ENCODE measurements around the gene CDK19. TPM values are rescaled to one million over a fixed set of nuclear protein-coding genes. Genes with fewer than 3 reads are reported as not detected.

Gene CDK19
- total and polyA plus RNA-seq, 2 experiments from 2014 or later: 7.7 to 10.1 TPM

DNA sequence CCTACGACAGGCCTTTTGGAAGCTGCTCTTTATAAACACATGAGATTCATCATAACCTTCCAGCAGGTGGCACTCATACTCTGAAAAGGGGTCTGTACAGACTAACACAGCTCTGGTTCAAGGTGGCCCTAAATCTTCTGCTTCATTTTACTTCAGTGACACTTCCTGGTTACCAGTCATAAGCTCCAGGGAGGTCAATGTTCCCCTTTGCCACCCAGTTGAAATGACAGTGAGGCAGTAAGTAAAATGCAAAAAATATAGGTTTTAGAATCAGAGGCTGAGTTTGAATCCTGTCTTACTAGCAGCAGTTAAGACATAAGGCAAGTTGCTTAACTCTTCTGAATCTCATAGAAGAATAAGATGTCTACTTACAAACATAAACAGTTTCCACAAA, 132.8 kb downstream of the CDK19 start:
- no peaks in the 10 kb centered on the region for H3K27me3 ChIP-seq (ENCODE audit: insufficient read depth)
- H3K27ac ChIP-seq (ENCODE audit: low read depth): no peak overlapping the region
- ATAC-seq: peak; percentile 96
- H3K36me3 ChIP-seq (ENCODE audit: insufficient read depth): no peaks in the 10 kb centered on the region
- Mint-ChIP-seq H3K27ac (no peak overlapping the region), H3K36me3 (ENCODE audit: low read depth) (no peaks in the 10 kb centered on the region), H3K4me1 (no peaks in the 10 kb centered on the region; the same call in 2 of the 3 replicates), H3K9me3 (no peaks in the 10 kb centered on the region), H3K27me3 (ENCODE audit: insufficient read depth, low read depth, poor library complexity) (no peaks in the 10 kb centered on the region), H3K4me3 (no peak overlapping the region)
- H3K4me2 ChIP-seq: no peak overlapping the region
- H3K79me2 ChIP-seq (replicated peaks; ENCODE audit: insufficient read depth): no peaks in the 10 kb centered on the region
- no peaks in the 10 kb centered on the region for H3F3A ChIP-seq (replicated peaks; ENCODE audit: low read depth)
- H3K4me1 ChIP-seq (ENCODE audit: insufficient read depth): no peaks in the 10 kb centered on the region
- TF ChIP-seq EZH2phosphoT487 (IDR thresholded peaks at IDR 0.05; ENCODE audit: unreplicated experiment): no peak
- TF ChIP-seq, protein P1, sequence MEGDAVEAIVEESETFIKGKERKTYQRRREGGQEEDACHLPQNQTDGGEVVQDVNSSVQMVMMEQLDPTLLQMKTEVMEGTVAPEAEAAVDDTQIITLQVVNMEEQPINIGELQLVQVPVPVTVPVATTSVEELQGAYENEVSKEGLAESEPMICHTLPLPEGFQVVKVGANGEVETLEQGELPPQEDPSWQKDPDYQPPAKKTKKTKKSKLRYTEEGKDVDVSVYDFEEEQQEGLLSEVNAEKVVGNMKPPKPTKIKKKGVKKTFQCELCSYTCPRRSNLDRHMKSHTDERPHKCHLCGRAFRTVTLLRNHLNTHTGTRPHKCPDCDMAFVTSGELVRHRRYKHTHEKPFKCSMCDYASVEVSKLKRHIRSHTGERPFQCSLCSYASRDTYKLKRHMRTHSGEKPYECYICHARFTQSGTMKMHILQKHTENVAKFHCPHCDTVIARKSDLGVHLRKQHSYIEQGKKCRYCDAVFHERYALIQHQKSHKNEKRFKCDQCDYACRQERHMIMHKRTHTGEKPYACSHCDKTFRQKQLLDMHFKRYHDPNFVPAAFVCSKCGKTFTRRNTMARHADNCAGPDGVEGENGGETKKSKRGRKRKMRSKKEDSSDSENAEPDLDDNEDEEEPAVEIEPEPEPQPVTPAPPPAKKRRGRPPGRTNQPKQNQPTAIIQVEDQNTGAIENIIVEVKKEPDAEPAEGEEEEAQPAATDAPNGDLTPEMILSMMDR (conservative IDR thresholded peaks at IDR 0.05; ENCODE audit: low read depth in 2 of 2): peak; percentile 87 to 88
- H3K9me2 ChIP-seq (ENCODE audit: insufficient read depth): no peaks in the 10 kb centered on the region
- no peak overlapping the region for H3K4me3 ChIP-seq
- no peak overlapping the region for H2AFZ ChIP-seq
- peaks cover 5% of the 10 kb centered on the region; the same call in 1 of the 2 replicates for H4K20me1 ChIP-seq (replicated peaks; ENCODE audit: insufficient read depth)
- DNase-seq (ENCODE audit: low spot score): peak; percentile 92

DNA sequence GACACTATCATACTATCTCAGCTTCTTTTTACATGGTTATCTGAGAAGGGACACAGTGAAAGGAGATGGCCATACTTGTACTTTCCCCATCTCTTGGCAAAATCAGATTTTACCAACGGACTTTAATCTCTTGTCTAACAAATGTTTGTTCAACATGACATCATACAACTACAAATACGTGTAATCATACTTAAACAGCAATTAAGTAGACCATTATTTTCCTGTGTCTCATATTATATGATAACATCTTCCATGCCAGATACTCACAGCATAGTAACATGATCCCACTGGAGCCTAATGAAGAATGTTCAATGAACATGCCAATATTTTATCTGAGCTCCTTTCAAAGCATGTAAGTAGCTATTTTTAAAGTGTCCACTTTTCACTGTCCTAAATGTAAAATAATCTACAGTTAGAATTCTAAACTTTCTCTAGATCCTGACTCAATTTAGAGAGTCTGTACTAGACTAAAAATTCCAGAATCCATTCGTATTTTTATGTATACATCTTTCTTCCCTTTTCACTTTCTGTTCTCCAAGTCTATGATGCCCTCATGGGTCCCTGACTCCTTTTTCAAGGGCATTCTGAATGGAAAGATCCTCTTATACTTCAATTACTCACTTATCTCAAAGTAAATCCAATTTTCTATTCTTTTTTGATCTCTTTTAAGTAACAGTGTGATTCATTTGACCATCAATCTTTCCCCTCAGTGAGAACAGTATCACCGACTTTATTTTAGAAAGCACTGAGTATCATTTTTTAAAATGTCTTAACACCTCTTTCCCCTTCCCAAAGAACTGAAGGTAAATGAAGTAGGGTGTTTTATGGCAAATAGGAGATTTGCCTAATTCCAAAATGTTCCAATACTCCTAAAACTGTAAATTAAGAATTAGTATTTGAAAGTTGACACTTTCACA, 133.5 kb downstream of the CDK19 start:
- no peak for ATAC-seq
- Histone ChIP-seq H3F3A (replicated peaks; ENCODE audit: low read depth) (no peaks in the 10 kb centered on the region), H3K36me3 (ENCODE audit: insufficient read depth) (no peaks in the 10 kb centered on the region), H3K27me3 (ENCODE audit: insufficient read depth) (no peaks in the 10 kb centered on the region), H3K4me3 (no peak overlapping the region), H2AFZ (no peak overlapping the region), H3K27ac (ENCODE audit: low read depth) (no peak overlapping the region), H3K79me2 (replicated peaks; ENCODE audit: insufficient read depth) (no peaks in the 10 kb centered on the region), H3K4me1 (ENCODE audit: insufficient read depth) (no peaks in the 10 kb centered on the region), H3K4me2 (no peak overlapping the region), H4K20me1 (replicated peaks; ENCODE audit: insufficient read depth) (peaks cover 5% of the 10 kb centered on the region; the same call in 1 of the 2 replicates), H3K9me2 (ENCODE audit: insufficient read depth) (no peaks in the 10 kb centered on the region)
- H3K4me3 Mint-ChIP-seq: no peak overlapping the region
- no peak overlapping the region for H3K27ac Mint-ChIP-seq
- no peaks in the 10 kb centered on the region for H3K36me3 Mint-ChIP-seq (ENCODE audit: low read depth)
- no peaks in the 10 kb centered on the region for H3K9me3 Mint-ChIP-seq
- no peak for DNase-seq (ENCODE audit: low spot score)
- H3K4me1 Mint-ChIP-seq: no peaks in the 10 kb centered on the region; the same call in 2 of the 3 replicates
- H3K27me3 Mint-ChIP-seq (ENCODE audit: insufficient read depth, low read depth, poor library complexity): no peaks in the 10 kb centered on the region
- TF ChIP-seq NANOG (IDR thresholded peaks at IDR 0.05; ENCODE audit: borderline replicate concordance): no peak
- no peak for TF ChIP-seq STAT1 (IDR thresholded peaks at IDR 0.05; ENCODE audit: unreplicated experiment)
- no peak for TF ChIP-seq ZNF331 (CRISPR knock-in tag; IDR thresholded peaks at IDR 0.05; ENCODE audit: low read depth)
- no peak for TF ChIP-seq ZNF114 (CRISPR knock-in tag; IDR thresholded peaks at IDR 0.05)
- TF ChIP-seq, protein P2, sequence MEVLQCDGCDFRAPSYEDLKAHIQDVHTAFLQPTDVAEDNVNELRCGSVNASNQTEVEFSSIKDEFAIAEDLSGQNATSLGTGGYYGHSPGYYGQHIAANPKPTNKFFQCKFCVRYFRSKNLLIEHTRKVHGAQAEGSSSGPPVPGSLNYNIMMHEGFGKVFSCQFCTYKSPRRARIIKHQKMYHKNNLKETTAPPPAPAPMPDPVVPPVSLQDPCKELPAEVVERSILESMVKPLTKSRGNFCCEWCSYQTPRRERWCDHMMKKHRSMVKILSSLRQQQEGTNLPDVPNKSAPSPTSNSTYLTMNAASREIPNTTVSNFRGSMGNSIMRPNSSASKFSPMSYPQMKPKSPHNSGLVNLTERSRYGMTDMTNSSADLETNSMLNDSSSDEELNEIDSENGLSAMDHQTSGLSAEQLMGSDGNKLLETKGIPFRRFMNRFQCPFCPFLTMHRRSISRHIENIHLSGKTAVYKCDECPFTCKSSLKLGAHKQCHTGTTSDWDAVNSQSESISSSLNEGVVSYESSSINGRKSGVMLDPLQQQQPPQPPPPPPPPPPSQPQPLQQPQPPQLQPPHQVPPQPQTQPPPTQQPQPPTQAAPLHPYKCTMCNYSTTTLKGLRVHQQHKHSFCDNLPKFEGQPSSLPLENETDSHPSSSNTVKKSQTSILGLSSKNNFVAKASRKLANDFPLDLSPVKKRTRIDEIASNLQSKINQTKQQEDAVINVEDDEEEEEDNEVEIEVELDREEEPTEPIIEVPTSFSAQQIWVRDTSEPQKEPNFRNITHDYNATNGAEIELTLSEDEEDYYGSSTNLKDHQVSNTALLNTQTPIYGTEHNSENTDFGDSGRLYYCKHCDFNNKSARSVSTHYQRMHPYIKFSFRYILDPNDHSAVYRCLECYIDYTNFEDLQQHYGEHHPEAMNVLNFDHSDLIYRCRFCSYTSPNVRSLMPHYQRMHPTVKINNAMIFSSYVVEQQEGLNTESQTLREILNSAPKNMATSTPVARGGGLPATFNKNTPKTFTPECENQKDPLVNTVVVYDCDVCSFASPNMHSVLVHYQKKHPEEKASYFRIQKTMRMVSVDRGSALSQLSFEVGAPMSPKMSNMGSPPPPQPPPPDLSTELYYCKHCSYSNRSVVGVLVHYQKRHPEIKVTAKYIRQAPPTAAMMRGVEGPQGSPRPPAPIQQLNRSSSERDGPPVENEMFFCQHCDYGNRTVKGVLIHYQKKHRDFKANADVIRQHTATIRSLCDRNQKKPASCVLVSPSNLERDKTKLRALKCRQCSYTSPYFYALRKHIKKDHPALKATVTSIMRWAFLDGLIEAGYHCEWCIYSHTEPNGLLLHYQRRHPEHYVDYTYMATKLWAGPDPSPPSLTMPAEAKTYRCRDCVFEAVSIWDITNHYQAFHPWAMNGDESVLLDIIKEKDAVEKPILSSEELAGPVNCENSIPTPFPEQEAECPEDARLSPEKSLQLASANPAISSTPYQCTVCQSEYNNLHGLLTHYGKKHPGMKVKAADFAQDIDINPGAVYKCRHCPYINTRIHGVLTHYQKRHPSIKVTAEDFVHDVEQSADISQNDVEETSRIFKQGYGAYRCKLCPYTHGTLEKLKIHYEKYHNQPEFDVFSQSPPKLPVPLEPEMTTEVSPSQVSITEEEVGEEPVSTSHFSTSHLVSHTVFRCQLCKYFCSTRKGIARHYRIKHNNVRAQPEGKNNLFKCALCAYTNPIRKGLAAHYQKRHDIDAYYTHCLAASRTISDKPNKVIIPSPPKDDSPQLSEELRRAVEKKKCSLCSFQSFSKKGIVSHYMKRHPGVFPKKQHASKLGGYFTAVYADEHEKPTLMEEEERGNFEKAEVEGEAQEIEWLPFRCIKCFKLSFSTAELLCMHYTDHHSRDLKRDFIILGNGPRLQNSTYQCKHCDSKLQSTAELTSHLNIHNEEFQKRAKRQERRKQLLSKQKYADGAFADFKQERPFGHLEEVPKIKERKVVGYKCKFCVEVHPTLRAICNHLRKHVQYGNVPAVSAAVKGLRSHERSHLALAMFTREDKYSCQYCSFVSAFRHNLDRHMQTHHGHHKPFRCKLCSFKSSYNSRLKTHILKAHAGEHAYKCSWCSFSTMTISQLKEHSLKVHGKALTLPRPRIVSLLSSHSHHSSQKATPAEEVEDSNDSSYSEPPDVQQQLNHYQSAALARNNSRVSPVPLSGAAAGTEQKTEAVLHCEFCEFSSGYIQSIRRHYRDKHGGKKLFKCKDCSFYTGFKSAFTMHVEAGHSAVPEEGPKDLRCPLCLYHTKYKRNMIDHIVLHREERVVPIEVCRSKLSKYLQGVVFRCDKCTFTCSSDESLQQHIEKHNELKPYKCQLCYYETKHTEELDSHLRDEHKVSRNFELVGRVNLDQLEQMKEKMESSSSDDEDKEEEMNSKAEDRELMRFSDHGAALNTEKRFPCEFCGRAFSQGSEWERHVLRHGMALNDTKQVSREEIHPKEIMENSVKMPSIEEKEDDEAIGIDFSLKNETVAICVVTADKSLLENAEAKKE (CRISPR knock-in tag; IDR thresholded peaks at IDR 0.05): no peak
- no peak for TF ChIP-seq EZH2phosphoT487 (IDR thresholded peaks at IDR 0.05; ENCODE audit: unreplicated experiment)
- no peak for TF ChIP-seq JUNB (IDR thresholded peaks at IDR 0.05; ENCODE audit: unreplicated experiment)
- no peak for TF ChIP-seq POLR2AphosphoS5 (IDR thresholded peaks at IDR 0.05; ENCODE audit: low read depth)
- TF ChIP-seq, protein P1 (conservative IDR thresholded peaks at IDR 0.05; ENCODE audit: low read depth in 2 of 2): no peak
